NB4 (cell line): ENCODE data around the gene WNK1.

Source experiments
- CTCF ChIP-seq: IDR thresholded peaks from one replicate; pipeline ENCODE4 v1.5.1; 2012; ENCODE audit warnings: low read depth, low read length
- MAX ChIP-seq: IDR thresholded peaks from 2 replicates; pipeline ENCODE4 v1.6.1; 2011; ENCODE audit warnings: low read depth, low read length
- MYC ChIP-seq: IDR thresholded peaks from 2 replicates; pipeline ENCODE4 v1.6.1; 2011; ENCODE audit warnings: low read depth, low read length
- POLR2A ChIP-seq: IDR thresholded peaks from 2 replicates; pipeline ENCODE4 v1.6.1; 2011; ENCODE audit warnings: mild to moderate bottlenecking; ENCODE audit not compliant: insufficient read length; ENCODE audit errors: extremely low read depth

GRCh38 chr12:926641-927040 is 174.3 kb downstream of the WNK1 start:
- TF ChIP-seq CTCF (no peak), MAX (no peak), MYC (no peak), POLR2A (no peak)
